K562 (cell line): ENCODE results near the gene FAM234B. TPM values are rescaled to one million over a fixed set of nuclear protein-coding genes. Genes with fewer than 3 reads are reported as not detected.
A peak's percentile ranks its signal among the peaks of the same experiment; 100 is the strongest.

Experiments
- ATAC-seq: fragments of 200-7000 bp; cut with Tn5 transposase; 3 replicates; pipeline ENCODE4 v1.9.1; 2020; ENCODE audit warnings: moderate library complexity
- BruUV-seq: library from RNA; stranded (reverse); fragments of 400-500 nt; replicated peaks from 2 replicates; lab custom pipeline; 2021; lab: Mats Ljungman, UMichigan
- CTCF ChIA-PET: fragments of 300-600 bp; formaldehyde crosslinking; extraction: SDS; loops from one replicate; lab custom pipeline; 2021; ENCODE audit warnings: low intra/inter-chr PET ratio; lab: Yijun Ruan, JAX
- POLR2A ChIA-PET: fragments of 300-600, 350-650 bp; sonication (Branson Sonifier 250); formaldehyde crosslinking; extraction: SDS; loops from one replicate; lab custom pipeline; 2021; ENCODE audit warnings: antibody characterized with exemption, inconsistent platforms; lab: Yijun Ruan, JAX
- DNase-seq, 4 experiments: peaks; one replicate each; pipeline versions ENCODE4 v3.0.0 to v3.0.0-alpha.2; 2011 to 2018; ENCODE audit warnings: low spot score in 3 of 4, mixed read lengths in 3 of 4; ENCODE audit errors: extremely low read depth in 1 of 4
- FAIRE-seq: peaks from 2 replicates; lab custom pipeline; 2011; peaks lifted over from hg19 to GRCh38; lab: Jason Lieb, UNC
- H2AFZ ChIP-seq: 2 replicates; pipeline ENCODE4 v1.6.0; 2011; ENCODE audit warnings: low read depth, low read length, control low read depth, inconsistent platforms
- H3K27ac ChIP-seq: fragments of 200-600 bp; 3 replicates; pipeline ENCODE4 v1.8.0; 2011; ENCODE audit warnings: low read depth, mild to moderate bottlenecking, control low read depth, inconsistent platforms, low read length, moderate library complexity, mixed read lengths; ENCODE audit errors: extremely low read depth
- H3K27me3 ChIP-seq, 2 experiments: fragments of 300-600 bp in 1 of 2; 2 replicates in 1 of 2; 3 replicates in 1 of 2; pipeline versions ENCODE4 v1.6.0 to v1.8.0; 2011; ENCODE audit warnings: inconsistent platforms in 2 of 2, low read length in 2 of 2, mild to moderate bottlenecking in 1 of 2, mixed read lengths in 1 of 2, moderate library complexity in 1 of 2; ENCODE audit not compliant: control insufficient read depth in 2 of 2, insufficient read depth in 2 of 2
- H3K36me3 ChIP-seq: fragments of 300-600 bp; 3 replicates; pipeline ENCODE4 v1.8.0; 2011; ENCODE audit warnings: mild to moderate bottlenecking, low read length, inconsistent platforms; ENCODE audit not compliant: control insufficient read depth, insufficient read depth
- H3K4me1 ChIP-seq, 2 experiments: fragments of 200-600 bp in 1 of 2; replicated peaks in 1 of 2; 2 replicates in 1 of 2; 3 replicates in 1 of 2; pipeline versions ENCODE4 v1.5.1 to v1.8.0; 2011; ENCODE audit warnings: inconsistent platforms in 2 of 2, low read length in 2 of 2, mild to moderate bottlenecking in 1 of 2, mixed read lengths in 1 of 2, moderate library complexity in 1 of 2; ENCODE audit not compliant: control insufficient read depth in 2 of 2, insufficient read depth in 2 of 2
- H3K4me2 ChIP-seq: 2 replicates; pipeline ENCODE4 v1.6.1; 2011; ENCODE audit warnings: low read length, control low read depth, inconsistent platforms, mixed read lengths; ENCODE audit not compliant: insufficient read depth
- H3K4me3 ChIP-seq: fragments of 200-600 bp; sonication (generic), shearing (Covaris generic); 2 replicates; pipeline ENCODE4 v1.5.1; 2016; ENCODE audit warnings: control low read depth, inconsistent platforms
- H3K79me2 ChIP-seq: fragments of 200-600 bp; 3 replicates; pipeline ENCODE4 v1.8.0; 2011; ENCODE audit warnings: low read length, inconsistent platforms; ENCODE audit not compliant: control insufficient read depth, insufficient read depth
- H3K9ac ChIP-seq, 2 experiments: 2 replicates each; pipeline versions ENCODE4 v1.6.0 to v1.6.1; 2011; ENCODE audit warnings: low read depth in 2 of 2, low read length in 2 of 2, control low read depth in 1 of 2, inconsistent platforms in 1 of 2, mild to moderate bottlenecking in 1 of 2, mixed read lengths in 1 of 2; ENCODE audit not compliant: insufficient read depth in 1 of 2
- H3K9me1 ChIP-seq: one replicate; pipeline ENCODE4 v1.6.0; 2011; ENCODE audit warnings: inconsistent platforms, mild to moderate bottlenecking, low read length, moderate library complexity; ENCODE audit not compliant: control insufficient read depth, insufficient read depth
- H3K9me3 ChIP-seq: replicated peaks from 2 replicates; pipeline ENCODE4 v1.5.1; 2011; ENCODE audit warnings: low read depth, low read length, inconsistent platforms; ENCODE audit not compliant: control insufficient read depth, insufficient read depth
- H4K20me1 ChIP-seq: replicated peaks from 2 replicates; pipeline ENCODE4 v1.6.1; 2011; ENCODE audit warnings: low read length, inconsistent platforms, mixed read lengths; ENCODE audit not compliant: control insufficient read depth, insufficient read depth
- CBFA2T3 ChIP-seq: fragments of 450-650 bp; IDR thresholded peaks from 2 replicates; pipeline ENCODE4 v1.6.1; 2017
- DPF2 ChIP-seq: fragments of 450-650 bp; IDR thresholded peaks from 2 replicates; pipeline ENCODE4 v1.6.1; 2016
- EP300 ChIP-seq: IDR thresholded peaks from 2 replicates; pipeline ENCODE4 v1.6.1; 2012; ENCODE audit warnings: low read length, improper control_type of control experiment
- FOXM1 ChIP-seq, 2 experiments: fragments of 450-650 bp in 1 of 2; sonication (generic) in 1 of 2; formaldehyde crosslinking in 1 of 2; IDR thresholded peaks; 2 replicates each; pipeline versions ENCODE4 v1.6.1 to v1.9.0; 2017 to 2022; ENCODE audit warnings: low read depth in 2 of 2, mild to moderate bottlenecking in 2 of 2, missing genetic modification reagents in 1 of 2, moderate library complexity in 1 of 2
- GABPB1 ChIP-seq: sonication (generic); formaldehyde crosslinking; IDR thresholded peaks from 2 replicates; pipeline ENCODE4 v1.8.0; 2022; ENCODE audit warnings: mild to moderate bottlenecking, missing genetic modification reagents
- KDM1A ChIP-seq, 2 experiments: fragments of 450-650 bp; IDR thresholded peaks; 2 replicates each; pipeline ENCODE4 v1.6.1; 2016; ENCODE audit warnings: mild to moderate bottlenecking in 2 of 2
- MEIS2 ChIP-seq: fragments of 450-650 bp; IDR thresholded peaks from 2 replicates; pipeline ENCODE4 v1.6.1; 2014; ENCODE audit warnings: mild to moderate bottlenecking; ENCODE audit not compliant: partially characterized antibody
- NCOR1 ChIP-seq: fragments of 450-650 bp; IDR thresholded peaks from 2 replicates; pipeline ENCODE4 v1.6.1; 2016; ENCODE audit warnings: mild to moderate bottlenecking, moderate library complexity
- PATZ1 ChIP-seq: fragments of 250-450 bp; sonication (Bioruptor Pico); IDR thresholded peaks from 2 replicates; pipeline ENCODE4 v1.5.0; 2020; ENCODE audit warnings: mild to moderate bottlenecking, borderline replicate concordance
- PBX2 ChIP-seq, 2 experiments: IDR thresholded peaks in 1 of 2; conservative IDR thresholded peaks in 1 of 2; 2 replicates each; pipeline ENCODE4 v1.6.1; 2016; ENCODE audit warnings: low read depth in 2 of 2, mild to moderate bottlenecking in 1 of 2, missing compliant biosample characterization in 1 of 2, missing genetic modification characterization in 1 of 2, moderate library complexity in 1 of 2
- PKNOX1 ChIP-seq: fragments of 450-650 bp; IDR thresholded peaks from 2 replicates; pipeline ENCODE4 v1.6.1; 2016
- PYGO2 ChIP-seq: fragments of 450-650 bp; IDR thresholded peaks from 2 replicates; pipeline ENCODE4 v1.6.1; 2016; ENCODE audit warnings: mild to moderate bottlenecking, missing genetic modification characterization, moderate library complexity, missing compliant biosample characterization
- SAP30 ChIP-seq: fragments of 200-600 bp; sonication (generic); IDR thresholded peaks from 2 replicates; pipeline ENCODE4 v1.6.1; 2012; ENCODE audit warnings: borderline replicate concordance, low read depth, mild to moderate bottlenecking, moderate library complexity, low read length, control low read depth, inconsistent platforms; ENCODE audit not compliant: insufficient read depth, poor library complexity, severe bottlenecking
- TAL1 ChIP-seq: fragments of 450-650 bp; IDR thresholded peaks from 2 replicates; pipeline ENCODE4 v1.6.1; 2016; ENCODE audit warnings: mild to moderate bottlenecking
- TEAD4 ChIP-seq, 2 experiments: sonication (generic) in 1 of 2; formaldehyde crosslinking in 1 of 2; IDR thresholded peaks; 2 replicates each; pipeline versions ENCODE4 v1.6.1 to v1.8.0; 2012 to 2022; ENCODE audit warnings: borderline replicate concordance in 1 of 2, inconsistent platforms in 1 of 2, low read length in 1 of 2, mild to moderate bottlenecking in 1 of 2, missing genetic modification reagents in 1 of 2
- WGBS: fragments of 100-300 bp; shearing (Covaris generic); methylation state at CpG from one replicate; pipeline ENCODE4 v1.1.6; 2016; ENCODE audit warnings: low coverage, mixed read lengths; ENCODE audit not compliant: insufficient coverage; ENCODE audit errors: missing lambda C conversion rate; 5-methylcytosine and 5-hydroxymethylcytosine counted together
- in situ Hi-C: fragments of 300-500 bp; cut with MboI; formaldehyde crosslinking; loops from 4 replicates; pipeline ENCODE4 v1.15.0; 2018; ENCODE audit warnings: inconsistent platforms, mixed read lengths
- intact Hi-C: fragments of 100-400 bp; cut with micrococcal nuclease; formaldehyde crosslinking; loops from 2 replicates; pipeline ENCODE4 v1.14.2; 2022
- polyA plus RNA-seq, 8 experiments: library from polyadenylated mRNA; depleted of rRNA in 4 of 8; stranded (reverse) in 5 of 8; unstranded in 3 of 8; fragments of >200 nt; fragmentation: Nextera tagmentation in 2 of 8; fragmentation: Illumina TruSeq in 1 of 8; extraction: Ambion mirVana in 2 of 8; extraction: Trizol in 1 of 8; gene quantifications; 2 replicates each; pipeline versions ENCODE4 v1.2.1 to v1.2.3, GENCODE V29; 2011 to 2014; ENCODE audit warnings: inconsistent platforms in 1 of 8, missing spikeins in 1 of 8
- total RNA-seq, 7 experiments: library from RNA; depleted of rRNA in 6 of 7; stranded (reverse); fragments of >200 nt in 6 of 7; fragmentation: Illumina TruSeq in 2 of 7; extraction: Trizol in 2 of 7; gene quantifications; 2 replicates each; pipeline versions ENCODE4 v1.2.1 to v1.2.3, GENCODE V29; 2011 to 2021; ENCODE audit warnings: low replicate concordance in 1 of 7

FAM234B gene
- total and polyA plus RNA-seq, 9 of the 15 experiments (the other 6 are each of a cell fraction or from before 2014, with no cell fraction given): 1.00 to 4.3 (median 2.0) TPM

- no peak for TF ChIP-seq PATZ1 (CRISPR knock-in tag)
- TF ChIP-seq, all 486 proteins: peak for 0
These were observed 17.9 kb upstream of the FAM234B start (continued) for GRCh38 chr12:13026286-13026685.

- H3K27me3 ChIP-seq: no peaks in the 10 kb centered on the region
- no peaks in the 10 kb centered on the region for H3K9me1 ChIP-seq
- H3K4me2 ChIP-seq: no peak overlapping the region
- H4K20me1 ChIP-seq: no peaks in the 10 kb centered on the region
- H3K4me3 ChIP-seq: no peak overlapping the region
- ATAC-seq: peak; percentile 60; the same call in 2 of the 3 replicates
- H3K27ac ChIP-seq: no peak overlapping the region
- intact Hi-C loops: no loop called here
- H2AFZ ChIP-seq: no peak overlapping the region
- no peaks in the 10 kb centered on the region for H3K9me3 ChIP-seq
- POLR2A ChIA-PET: no interaction called here
- BruUV-seq: no TSS peak
- in situ Hi-C loops: no loop called here
- H3K9ac ChIP-seq: no peak overlapping the region
- 18% methylated on average over 2 of the region's 2 CpGs for WGBS
- no peaks in the 10 kb centered on the region for H3K36me3 ChIP-seq
- peak; percentile 9 to 26 (median 16) for DNase-seq
- H3K4me1 ChIP-seq: no peaks in the 10 kb centered on the region; a peak in 2 of 5 replicates
- FAIRE-seq: peak; percentile 6
- CTCF ChIA-PET: no interaction called here
- H3K79me2 ChIP-seq: no peaks in the 10 kb centered on the region
- TF ChIP-seq FOXM1 (IDR thresholded peaks at IDR 0.05; ENCODE audit: low read depth) (0 out of 2 replicates have a peak, but pooled peaks have one; percentile 38), FOXM1 (CRISPR knock-in tag; IDR thresholded peaks at IDR 0.05; ENCODE audit: low read depth) (no peak), CBFA2T3 (peak; percentile 64), GABPB1 (CRISPR knock-in tag) (no peak), NCOR1 (peak; percentile 31; the same call in 1 of the 2 replicates), TAL1 (peak; percentile 60), TEAD4 (IDR thresholded peaks at IDR 0.05; ENCODE audit: low read length) (peak; percentile 54), TEAD4 (CRISPR knock-in tag; IDR thresholded peaks at IDR 0.05; ENCODE audit: borderline replicate concordance) (no peak), KDM1A (IDR thresholded peaks at IDR 0.05) (no peak), DPF2 (peak; percentile 44; the same call in 1 of the 2 replicates), MEIS2 (peak; percentile 34), PYGO2 (tag) (no peak), PBX2 (CRISPR knock-in tag; IDR thresholded peaks at IDR 0.05; ENCODE audit: low read depth) (no peak), PBX2 (tag; conservative IDR thresholded peaks at IDR 0.05; ENCODE audit: low read depth) (0 out of 2 replicates have a peak, but pooled peaks have one; percentile 10), PKNOX1 (0 out of 2 replicates have a peak, but pooled peaks have one; percentile 12), SAP30 (no peak), EP300 (peak; percentile 40; the same call in 1 of the 2 replicates)
These were observed 17.1 kb upstream of the FAM234B start for GRCh38 chr12:13027032-13027431.
